Liver (tissue), 4 donors: ENCODE data around the gene HMGCS1. TPM values are rescaled to one million over a fixed set of nuclear protein-coding genes. Genes with fewer than 3 reads are reported as not detected.

ENCODE experiments used
- polyA plus RNA-seq, 2 donors: library from polyadenylated mRNA; stranded (reverse) in 1 of 2; unstranded in 1 of 2; fragments of 200-250 nt in 1 of 2; fragments of >200 nt in 1 of 2; fragmentation: Nextera tagmentation in 1 of 2; extraction: Ambion mirVana in 1 of 2; gene quantifications; one replicate each; pipeline versions ENCODE4 v1.2.1 to v1.2.3, GENCODE V29; 2013 to 2015
- total RNA-seq, 2 donors: library from RNA; depleted of rRNA; stranded (reverse); fragments of >200 nt; gene quantifications; one replicate each; pipeline ENCODE4 v1.2.3, GENCODE V29; 2014
- donor health status: healthy.
- donor health status: healthy.
- donor health status: healthy.

HMGCS1 gene
- total and polyA plus RNA-seq, 4 donors, result 41.7 to 878 (median 286) TPM

Other genes with a start within 250 kb of the HMGCS1 start
- 10 to 100 TPM; 16.6 to 18.8 TPM for gene ZNF131, start 192.5 kb downstream of the HMGCS1 start, total RNA-seq
- gene ZNF131, start 192.5 kb downstream of the HMGCS1 start, polyA plus RNA-seq, result 10 to 100 TPM in 1 of 2 donors, 1 to 10 TPM in 1; 7.4 to 10.9 TPM
- not detected for gene NIM1K, start 121.2 kb downstream of the HMGCS1 start, total RNA-seq
- under 1 TPM; 0.07 to 0.15 TPM for gene NIM1K, start 121.2 kb downstream of the HMGCS1 start, polyA plus RNA-seq
- gene CCL28, start 99.0 kb upstream of the HMGCS1 start, total RNA-seq, result 1 to 10 TPM in 1 of 2 donors, under 1 TPM in 1; 0.37 to 1.0 TPM
- 1 to 10 TPM in 1 of 2 donors, under 1 TPM in 1; 0.61 to 1.2 TPM for gene CCL28, start 99.0 kb upstream of the HMGCS1 start, polyA plus RNA-seq
- 1 to 10 TPM; 3.2 to 4.4 TPM for gene TMEM267, start 170.5 kb upstream of the HMGCS1 start, total RNA-seq
- 1 to 10 TPM; 2.3 to 5.4 TPM for gene TMEM267, start 170.5 kb upstream of the HMGCS1 start, polyA plus RNA-seq
- gene C5orf34, start 201.7 kb upstream of the HMGCS1 start, total RNA-seq, result 1 to 10 TPM in 1 of 2 donors, under 1 TPM in 1; 0.59 to 3.0 TPM
- under 1 TPM; 0.31 to 0.33 TPM for gene C5orf34, start 201.7 kb upstream of the HMGCS1 start, polyA plus RNA-seq
- gene PAIP1, start 243.7 kb upstream of the HMGCS1 start, total RNA-seq, result 10 to 100 TPM; 40.2 to 50.8 TPM
- 10 to 100 TPM; 27.0 to 48.2 TPM for gene PAIP1, start 243.7 kb upstream of the HMGCS1 start, polyA plus RNA-seq